ENCODE measurements around the gene RALGAPA2.

RALGAPA2 gene

GRCh38 chr20:20395087-20395486 lies 317.4 kb downstream of the RALGAPA2 start:
- DNase-seq (ENCODE audit: low read depth): no peak
- no peak overlapping the region for H3K4me3 ChIP-seq (ENCODE audit: low read depth, low read length)
- TF ChIP-seq CTCF (IDR thresholded peaks at IDR 0.05; ENCODE audit: insufficient read depth, low read depth, low read length, missing control alignments): no peak

GRCh38 chr20:20393207-20394120 lies 319.0 kb downstream of the RALGAPA2 start:
- TF ChIP-seq CTCF (IDR thresholded peaks at IDR 0.05; ENCODE audit: insufficient read depth, low read depth, low read length, missing control alignments): no peak
- DNase-seq (ENCODE audit: low read depth): no peak
- H3K4me3 ChIP-seq (ENCODE audit: low read depth, low read length): no peak overlapping the region

GRCh38 chr20:20391766-20392165 lies 320.7 kb downstream of the RALGAPA2 start:
- TF ChIP-seq CTCF (IDR thresholded peaks at IDR 0.05; ENCODE audit: insufficient read depth, low read depth, low read length, missing control alignments): no peak
- DNase-seq (ENCODE audit: low read depth): no peak
- H3K4me3 ChIP-seq (ENCODE audit: low read depth, low read length): no peak overlapping the region

- no peak overlapping the region for H3K4me3 ChIP-seq (ENCODE audit: low read depth, low read length)
Observed at GRCh38 chr20:20391115-20391514, 321.3 kb downstream of the RALGAPA2 start.

GRCh38 chr20:20390393-20390792 lies 322.1 kb downstream of the RALGAPA2 start:
- no peak for DNase-seq (ENCODE audit: low read depth)

More at GRCh38 chr20:20391115-20391514, 321.3 kb downstream of the RALGAPA2 start:
- DNase-seq (ENCODE audit: low read depth): no peak
- no peak for TF ChIP-seq CTCF (IDR thresholded peaks at IDR 0.05; ENCODE audit: insufficient read depth, low read depth, low read length, missing control alignments)

GRCh38 chr20:20386192-20386591 lies 326.3 kb downstream of the RALGAPA2 start:
- no peak for DNase-seq (ENCODE audit: low read depth)
- TF ChIP-seq CTCF (IDR thresholded peaks at IDR 0.05; ENCODE audit: insufficient read depth, low read depth, low read length, missing control alignments): no peak
- no peak overlapping the region for H3K4me3 ChIP-seq (ENCODE audit: low read depth, low read length)

More at GRCh38 chr20:20390393-20390792, 322.1 kb downstream of the RALGAPA2 start:
- no peak overlapping the region for H3K4me3 ChIP-seq (ENCODE audit: low read depth, low read length)
- TF ChIP-seq CTCF (IDR thresholded peaks at IDR 0.05; ENCODE audit: insufficient read depth, low read depth, low read length, missing control alignments): no peak

Data from GM12865 (cell line).